Thyroid gland (tissue), 4 donors: ENCODE data around the gene S100A9. TPM values are rescaled to one million over a fixed set of nuclear protein-coding genes. Genes with fewer than 3 reads are reported as not detected.

ENCODE experiments used
- DNase-seq, 2 donors: peaks; one replicate each; pipeline ENCODE4 v3.0.0-alpha.2; 2019
- H3K27ac ChIP-seq, 3 donors: fragments of 200-600 bp; sonication (generic); 1 replicate in 2 of 3; 2 replicates in 1 of 3; pipeline ENCODE4 v1.5.1; 2016 to 2019; ENCODE audit warnings: mild to moderate bottlenecking in 1 of 3, moderate library complexity in 1 of 3
- H3K27me3 ChIP-seq: fragments of 200-600 bp; sonication (generic); one replicate; pipeline ENCODE4 v1.5.1; 2019
- H3K36me3 ChIP-seq, 2 donors: fragments of 200-600 bp; sonication (generic); one replicate each; pipeline ENCODE4 v1.5.1; 2016 to 2019
- H3K4me1 ChIP-seq, 2 donors: fragments of 200-600 bp; sonication (generic); one replicate each; pipeline ENCODE4 v1.5.1; 2017 to 2019
- H3K4me3 ChIP-seq, 3 donors: fragments of 200-600 bp; sonication (generic); replicated peaks in 1 of 3; 1 replicate in 2 of 3; 2 replicates in 1 of 3; pipeline ENCODE4 v1.5.1; 2016; ENCODE audit warnings: mild to moderate bottlenecking in 1 of 3
- H3K9me3 ChIP-seq: fragments of 200-600 bp; sonication (generic); one replicate; pipeline ENCODE4 v1.5.1; 2017
- POLR2A ChIP-seq, 2 donors: fragments of 450-650 bp; IDR thresholded peaks; one replicate each; pipeline ENCODE4 v1.6.1; 2017; ENCODE audit warnings: antibody characterized with exemption in 2 of 2, mild to moderate bottlenecking in 2 of 2, moderate library complexity in 1 of 2
- whole genome bisulfite sequencing, 2 donors: methylation state at CpG; one replicate each; pipeline ENCODE4 v1.1.5; 2017; 5-methylcytosine and 5-hydroxymethylcytosine counted together
- intact Hi-C: fragments of 100-400 bp; cut with DNase I; formaldehyde crosslinking; loops from one replicate; pipeline ENCODE4 v1.15.1; 2023
- total RNA-seq, 4 donors: library from RNA; depleted of rRNA; stranded (reverse); fragments of >200 nt; gene quantifications; one replicate each; pipeline ENCODE4 v1.2.3, GENCODE V29; 2016
- TF ChIP-seq, protein P1 (sequence below), 6 experiments: fragments of 200-600 bp in 3 of 6; fragments of 450-650 bp in 3 of 6; sonication (generic) in 3 of 6; IDR thresholded peaks; one replicate each; pipeline ENCODE4 v1.5.1; 2016 to 2019; ENCODE audit warnings: antibody characterized with exemption in 6 of 6, mild to moderate bottlenecking in 2 of 6, inconsistent platforms in 1 of 6, moderate library complexity in 1 of 6

Gene S100A9
- total RNA-seq, 4 donors from 2014 or later: 36.2 to 285 (median 66.0) TPM

DNA sequence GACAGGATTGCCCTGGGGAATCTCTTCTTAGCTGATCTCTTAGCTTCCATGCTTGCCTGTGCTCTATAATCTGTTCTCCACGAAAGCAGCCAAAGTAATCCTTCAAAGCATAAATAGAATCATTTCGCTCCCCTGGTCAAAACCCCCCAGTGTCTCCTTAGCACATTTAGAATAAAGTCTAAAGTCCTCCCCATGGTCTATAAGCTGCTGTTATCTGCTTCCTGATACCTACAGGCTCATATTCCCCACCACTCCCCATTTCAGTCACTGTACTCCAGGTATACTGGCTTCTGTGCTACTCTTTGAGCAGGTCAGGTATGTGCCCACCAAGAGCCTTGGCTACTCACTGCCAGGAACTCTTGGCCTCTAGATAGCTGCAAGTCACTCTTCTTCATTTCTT, 14.9 kb downstream of the S100A9 start:
- Histone ChIP-seq H3K4me3 (no peak overlapping the region), H3K36me3 (no peaks in the 10 kb centered on the region), H3K9me3 (no peaks in the 10 kb centered on the region), H3K27me3 (no peaks in the 10 kb centered on the region), H3K4me1 (no peaks in the 10 kb centered on the region), H3K27ac (no peak overlapping the region)
- no peak for TF ChIP-seq POLR2A (IDR thresholded peaks at IDR 0.05)
- TF ChIP-seq, protein P1, sequence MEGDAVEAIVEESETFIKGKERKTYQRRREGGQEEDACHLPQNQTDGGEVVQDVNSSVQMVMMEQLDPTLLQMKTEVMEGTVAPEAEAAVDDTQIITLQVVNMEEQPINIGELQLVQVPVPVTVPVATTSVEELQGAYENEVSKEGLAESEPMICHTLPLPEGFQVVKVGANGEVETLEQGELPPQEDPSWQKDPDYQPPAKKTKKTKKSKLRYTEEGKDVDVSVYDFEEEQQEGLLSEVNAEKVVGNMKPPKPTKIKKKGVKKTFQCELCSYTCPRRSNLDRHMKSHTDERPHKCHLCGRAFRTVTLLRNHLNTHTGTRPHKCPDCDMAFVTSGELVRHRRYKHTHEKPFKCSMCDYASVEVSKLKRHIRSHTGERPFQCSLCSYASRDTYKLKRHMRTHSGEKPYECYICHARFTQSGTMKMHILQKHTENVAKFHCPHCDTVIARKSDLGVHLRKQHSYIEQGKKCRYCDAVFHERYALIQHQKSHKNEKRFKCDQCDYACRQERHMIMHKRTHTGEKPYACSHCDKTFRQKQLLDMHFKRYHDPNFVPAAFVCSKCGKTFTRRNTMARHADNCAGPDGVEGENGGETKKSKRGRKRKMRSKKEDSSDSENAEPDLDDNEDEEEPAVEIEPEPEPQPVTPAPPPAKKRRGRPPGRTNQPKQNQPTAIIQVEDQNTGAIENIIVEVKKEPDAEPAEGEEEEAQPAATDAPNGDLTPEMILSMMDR (IDR thresholded peaks at IDR 0.05): no peak
- DNase-seq: no peak
- intact Hi-C loops: no loop called here
- WGBS, 2 donors: 83 to 94% methylated on average over 2 of the region's 2 CpGs

DNA sequence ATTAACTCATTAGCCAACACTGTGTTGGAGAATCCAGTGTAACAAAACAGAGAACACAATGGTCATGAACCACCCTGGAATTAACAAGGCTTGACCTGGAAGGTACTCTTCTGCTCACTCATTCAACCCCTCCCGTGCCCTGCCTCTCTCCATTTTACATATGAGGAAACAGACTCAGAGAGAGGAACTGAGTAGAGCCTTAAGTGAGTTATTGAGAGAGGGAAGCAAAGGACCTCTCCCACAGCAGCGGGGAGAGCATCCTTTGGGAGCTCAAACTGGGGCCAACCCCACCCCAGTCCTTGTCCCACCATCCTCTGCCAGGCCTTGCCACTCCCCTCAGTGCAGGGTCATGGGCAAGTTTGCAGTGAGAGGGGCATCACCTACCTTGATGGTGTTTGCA, 16.4 kb downstream of the S100A9 start:
- intact Hi-C loops: no loop called here
- Histone ChIP-seq H3K36me3 (no peaks in the 10 kb centered on the region), H3K4me3 (no peak overlapping the region), H3K27me3 (no peaks in the 10 kb centered on the region), H3K9me3 (no peaks in the 10 kb centered on the region), H3K27ac (no peak overlapping the region), H3K4me1 (no peaks in the 10 kb centered on the region)
- TF ChIP-seq, protein P1 (IDR thresholded peaks at IDR 0.05): no peak
- no peak for TF ChIP-seq POLR2A (IDR thresholded peaks at IDR 0.05)
- DNase-seq: no peak
- 51 to 64% methylated on average over 2 of the region's 2 CpGs for WGBS, 2 donors

DNA sequence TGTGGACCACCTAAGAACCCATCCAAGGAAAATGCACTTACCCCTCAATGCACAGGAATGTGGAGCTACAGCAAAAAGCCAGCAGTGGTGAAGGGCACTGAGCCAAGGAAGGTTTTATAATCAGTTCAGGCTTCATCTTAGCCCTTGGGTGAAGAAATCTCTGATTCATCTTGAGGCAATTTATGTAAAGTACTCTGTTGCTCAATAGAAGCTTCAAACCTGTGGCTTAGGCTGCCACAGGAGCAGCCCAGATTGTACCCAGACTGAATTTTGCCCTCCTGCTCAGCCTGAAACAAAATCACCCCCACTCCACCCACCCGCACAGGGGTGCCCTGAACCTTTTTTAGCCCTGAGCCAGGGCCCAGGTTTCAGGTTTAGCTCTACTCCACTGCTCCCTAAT, 17.9 kb downstream of the S100A9 start, which contains the start of gene S100A12:
Gene S100A12 (minus strand): TSS at position 111 of the 400 bp plus-strand sequence. CDS start 1,029 bp downstream, outside the sequence.
- Histone ChIP-seq H3K9me3 (no peaks in the 10 kb centered on the region), H3K4me1 (no peaks in the 10 kb centered on the region), H3K4me3 (no peak within 1 kb of the TSS), H3K27me3 (no peaks in the 10 kb centered on the region), H3K36me3 (no peaks in the 10 kb centered on the region), H3K27ac (no peak within 1 kb of the TSS)
- DNase-seq: no peak
- no peak for TF ChIP-seq POLR2A (IDR thresholded peaks at IDR 0.05)
- TF ChIP-seq, protein P1 (IDR thresholded peaks at IDR 0.05): no peak
- WGBS, 2 donors: 85 to 90% methylated on average over 1 of the region's 1 CpG
- intact Hi-C loops: no loop called here

DNA sequence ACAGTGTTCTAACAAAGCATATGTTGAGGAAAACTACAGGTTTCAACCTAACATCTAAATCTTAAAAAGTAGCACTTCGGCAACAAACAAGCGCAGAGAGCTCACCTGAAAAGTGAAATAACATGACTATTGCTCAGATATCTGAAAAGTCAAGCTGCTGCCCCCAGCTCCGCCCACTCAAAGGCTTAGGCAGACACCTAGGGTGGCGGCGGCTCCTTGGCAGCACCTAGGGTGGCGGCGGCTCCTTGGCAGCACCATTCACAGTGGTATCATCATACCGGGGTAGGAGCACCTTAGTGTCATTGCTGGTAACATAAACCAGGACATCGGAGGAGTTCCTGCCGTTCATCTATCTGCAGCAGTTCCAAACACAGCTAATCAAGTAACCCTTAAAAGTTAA, 21.9 kb downstream of the S100A9 start:
- TF ChIP-seq POLR2A (IDR thresholded peaks at IDR 0.05): no peak
- TF ChIP-seq, protein P1 (IDR thresholded peaks at IDR 0.05): no peak
- H3K9me3 ChIP-seq: no peaks in the 10 kb centered on the region
- no peak overlapping the region for H3K4me3 ChIP-seq
- WGBS, 2 donors: 91 to 93% methylated on average over 10 of the region's 10 CpGs
- H3K27ac ChIP-seq: no peak overlapping the region
- H3K27me3 ChIP-seq: no peaks in the 10 kb centered on the region
- H3K4me1 ChIP-seq: no peaks in the 10 kb centered on the region
- H3K36me3 ChIP-seq: no peaks in the 10 kb centered on the region
- intact Hi-C loops: no loop called here
- DNase-seq: no peak

DNA sequence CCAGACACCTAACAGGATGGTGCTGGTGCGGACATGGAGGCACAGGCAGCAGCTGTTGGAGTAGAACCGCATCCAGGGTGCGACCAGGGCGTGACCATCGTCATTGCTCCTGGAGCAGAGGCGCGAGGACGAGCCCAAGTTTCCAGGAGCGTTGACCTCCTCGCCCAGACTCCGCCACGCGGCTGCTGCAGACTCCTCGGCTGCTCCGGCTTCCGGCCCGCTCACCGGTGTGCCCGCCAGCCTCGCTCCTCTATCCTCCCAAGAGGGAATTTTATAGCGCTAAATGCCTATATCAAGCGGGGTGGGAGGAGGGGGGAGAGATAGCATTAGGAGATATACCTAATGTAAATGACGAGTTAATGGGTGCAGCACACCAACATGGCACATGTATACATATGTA, 23.1 kb downstream of the S100A9 start:
- Histone ChIP-seq H3K4me1 (no peaks in the 10 kb centered on the region), H3K27ac (no peak overlapping the region), H3K36me3 (no peaks in the 10 kb centered on the region), H3K4me3 (no peak overlapping the region), H3K9me3 (no peaks in the 10 kb centered on the region), H3K27me3 (no peaks in the 10 kb centered on the region)
- intact Hi-C loops: no loop called here
- DNase-seq: no peak
- TF ChIP-seq, protein P1 (IDR thresholded peaks at IDR 0.05): no peak
- WGBS, 2 donors: 92 to 94% methylated on average over 22 to 23 of the region's 23 CpGs
